ENCODE data around the gene ZNF407. TPM values are rescaled to one million over a fixed set of nuclear protein-coding genes. Genes with fewer than 3 reads are reported as not detected.

The ZNF407 gene
- total RNA-seq, 1 donor from 2014 or later = 14.7 TPM

DNA sequence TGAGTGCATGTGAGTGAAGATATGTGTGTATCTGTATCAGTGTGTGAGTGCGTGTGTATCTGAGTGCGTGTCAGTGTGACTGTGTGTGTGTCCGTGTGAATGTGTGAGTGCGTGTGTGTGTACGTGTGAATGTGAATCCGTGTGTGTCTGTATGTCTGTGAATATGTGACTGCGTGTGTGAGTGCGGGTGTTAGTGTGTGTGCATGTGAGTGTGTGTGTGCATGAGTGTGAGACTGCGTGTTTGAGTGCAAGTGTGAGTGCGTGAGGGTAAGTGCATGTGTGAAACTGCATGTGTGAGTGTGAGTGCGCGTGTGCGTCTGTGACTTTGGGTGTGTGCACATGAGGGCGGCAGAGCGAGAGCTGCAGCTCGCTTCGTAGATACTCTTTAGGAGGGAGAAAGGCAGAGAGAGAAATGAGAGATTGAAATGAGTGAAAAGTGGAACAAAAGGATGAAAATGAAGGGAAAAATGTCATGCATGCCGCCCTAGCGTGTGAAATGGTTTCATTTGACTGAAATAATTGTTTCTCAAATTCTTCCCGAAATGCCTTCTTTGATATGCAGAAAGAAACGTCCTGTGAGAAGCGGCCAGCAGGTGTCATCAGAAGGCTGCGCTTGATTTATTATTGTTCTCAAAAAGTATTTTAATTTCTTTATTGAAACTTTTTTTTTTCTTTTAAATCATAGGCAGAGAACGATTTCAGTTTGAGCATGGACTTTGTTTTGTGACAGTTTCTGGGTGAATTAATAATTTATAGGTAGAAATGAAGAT, 25.6 kb downstream of the ZNF407 start:
- no peak overlapping the region for H3K27ac Mint-ChIP-seq
- no peaks in the 10 kb centered on the region for H3K27me3 Mint-ChIP-seq
- TF ChIP-seq, protein P1, sequence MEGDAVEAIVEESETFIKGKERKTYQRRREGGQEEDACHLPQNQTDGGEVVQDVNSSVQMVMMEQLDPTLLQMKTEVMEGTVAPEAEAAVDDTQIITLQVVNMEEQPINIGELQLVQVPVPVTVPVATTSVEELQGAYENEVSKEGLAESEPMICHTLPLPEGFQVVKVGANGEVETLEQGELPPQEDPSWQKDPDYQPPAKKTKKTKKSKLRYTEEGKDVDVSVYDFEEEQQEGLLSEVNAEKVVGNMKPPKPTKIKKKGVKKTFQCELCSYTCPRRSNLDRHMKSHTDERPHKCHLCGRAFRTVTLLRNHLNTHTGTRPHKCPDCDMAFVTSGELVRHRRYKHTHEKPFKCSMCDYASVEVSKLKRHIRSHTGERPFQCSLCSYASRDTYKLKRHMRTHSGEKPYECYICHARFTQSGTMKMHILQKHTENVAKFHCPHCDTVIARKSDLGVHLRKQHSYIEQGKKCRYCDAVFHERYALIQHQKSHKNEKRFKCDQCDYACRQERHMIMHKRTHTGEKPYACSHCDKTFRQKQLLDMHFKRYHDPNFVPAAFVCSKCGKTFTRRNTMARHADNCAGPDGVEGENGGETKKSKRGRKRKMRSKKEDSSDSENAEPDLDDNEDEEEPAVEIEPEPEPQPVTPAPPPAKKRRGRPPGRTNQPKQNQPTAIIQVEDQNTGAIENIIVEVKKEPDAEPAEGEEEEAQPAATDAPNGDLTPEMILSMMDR (conservative IDR thresholded peaks at IDR 0.05) = peak; percentile 75
- DNase-seq (ENCODE audit: extremely low spot score, unreplicated experiment) = no peak
- no peaks in the 10 kb centered on the region for H3K9me3 Mint-ChIP-seq
- H3K4me1 Mint-ChIP-seq (ENCODE audit: unreplicated experiment) = peaks cover 8% of the 10 kb centered on the region
- H3K36me3 Mint-ChIP-seq = no peaks in the 10 kb centered on the region
- H3K4me3 Mint-ChIP-seq = no peak overlapping the region

DNA sequence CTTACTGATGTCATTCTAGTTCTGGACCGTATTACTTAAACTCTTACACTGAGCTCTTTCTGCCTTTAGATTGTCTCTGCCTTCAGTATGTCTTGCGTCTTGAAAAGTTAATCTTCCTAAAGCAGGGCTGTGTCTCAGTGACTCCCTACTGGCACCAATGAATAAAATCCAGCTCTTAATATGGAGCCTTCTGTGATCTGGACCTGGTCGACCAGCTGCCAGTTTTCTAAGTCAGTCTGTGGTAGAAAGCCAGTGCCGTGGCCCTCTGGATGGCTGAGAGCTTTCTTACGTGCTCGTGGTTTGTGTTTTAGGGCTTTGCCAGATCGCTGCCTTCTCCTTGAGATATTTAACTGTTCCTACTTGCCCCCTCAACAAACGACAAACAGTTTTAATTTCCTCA, 26.8 kb downstream of the ZNF407 start:
- H3K27me3 Mint-ChIP-seq = no peaks in the 10 kb centered on the region
- H3K4me1 Mint-ChIP-seq (ENCODE audit: unreplicated experiment) = peaks cover 8% of the 10 kb centered on the region
- DNase-seq (ENCODE audit: extremely low spot score, unreplicated experiment) = no peak
- H3K27ac Mint-ChIP-seq = no peak overlapping the region
- no peak overlapping the region for H3K4me3 Mint-ChIP-seq
- H3K9me3 Mint-ChIP-seq = no peaks in the 10 kb centered on the region
- H3K36me3 Mint-ChIP-seq = no peaks in the 10 kb centered on the region
- TF ChIP-seq, protein P1 (conservative IDR thresholded peaks at IDR 0.05) = no peak

DNA sequence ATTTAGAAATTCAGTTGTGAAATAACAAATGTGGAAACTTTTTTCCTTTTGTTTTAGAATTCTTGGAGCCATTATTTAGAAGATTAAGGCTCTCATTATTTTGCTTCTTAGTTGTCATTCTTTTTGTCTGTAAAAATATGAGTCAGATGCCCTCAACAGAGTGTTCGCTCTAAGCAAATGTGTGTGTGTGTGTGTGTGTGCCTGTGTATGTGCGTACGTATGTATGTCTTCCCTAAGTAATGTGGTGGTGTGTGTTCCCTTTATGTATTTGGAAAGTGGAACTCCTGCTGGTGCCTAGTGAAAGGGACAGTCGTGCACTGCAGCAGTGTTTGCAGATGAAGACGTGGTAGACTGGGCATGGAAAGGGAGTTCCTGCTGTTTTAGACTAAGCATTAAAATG, 27.5 kb downstream of the ZNF407 start:
- no peak for DNase-seq (ENCODE audit: extremely low spot score, unreplicated experiment)
- H3K4me1 Mint-ChIP-seq (ENCODE audit: unreplicated experiment) = peaks cover 8% of the 10 kb centered on the region
- H3K36me3 Mint-ChIP-seq = no peaks in the 10 kb centered on the region
- H3K9me3 Mint-ChIP-seq = no peaks in the 10 kb centered on the region
- H3K4me3 Mint-ChIP-seq = no peak overlapping the region
- no peaks in the 10 kb centered on the region for H3K27me3 Mint-ChIP-seq
- TF ChIP-seq, protein P1 (conservative IDR thresholded peaks at IDR 0.05) = no peak
- no peak overlapping the region for H3K27ac Mint-ChIP-seq

DNA sequence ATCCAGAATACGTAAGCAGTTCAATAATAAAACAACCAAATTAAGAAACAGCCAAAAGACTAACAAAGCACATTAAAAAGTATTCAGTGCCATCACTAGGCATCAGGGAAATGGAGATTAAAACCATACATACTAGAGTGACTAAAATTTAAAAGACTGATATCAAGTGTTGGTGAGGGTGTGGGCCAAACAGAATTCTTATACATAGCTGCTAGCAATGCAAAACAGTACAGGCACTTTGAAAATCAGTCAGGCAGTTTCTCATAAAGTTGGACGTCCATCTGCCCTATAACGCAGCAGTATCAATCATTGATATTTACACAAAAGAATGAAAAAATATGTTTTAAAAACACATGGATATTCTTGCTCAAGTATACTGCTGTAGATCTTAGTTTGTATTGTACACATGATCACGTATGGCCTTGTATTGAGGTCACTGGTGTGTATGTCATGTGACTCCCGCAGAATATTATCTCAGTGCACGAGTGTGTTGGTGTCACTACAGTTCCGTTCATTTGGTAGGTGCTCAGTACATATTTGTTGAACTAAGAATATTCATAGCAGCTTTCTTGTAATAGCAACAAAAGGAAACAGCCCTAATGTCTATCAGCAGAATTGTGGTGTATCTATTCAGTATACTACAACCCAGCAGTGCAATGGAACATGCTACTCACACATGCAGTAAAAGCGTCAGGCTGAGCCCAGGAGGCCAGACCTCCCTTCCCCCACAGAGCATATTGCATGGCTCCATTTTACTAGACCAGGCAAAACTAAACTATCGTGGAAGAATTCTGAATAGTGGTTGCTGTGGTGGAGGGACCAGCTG, 28.6 kb downstream of the ZNF407 start:
- Mint-ChIP-seq H3K27me3 (no peaks in the 10 kb centered on the region), H3K27ac (no peak overlapping the region), H3K4me1 (ENCODE audit: unreplicated experiment) (peaks cover 17% of the 10 kb centered on the region), H3K9me3 (no peaks in the 10 kb centered on the region), H3K36me3 (no peaks in the 10 kb centered on the region), H3K4me3 (no peak overlapping the region)
- no peak for DNase-seq (ENCODE audit: extremely low spot score, unreplicated experiment)
- TF ChIP-seq, protein P1 (conservative IDR thresholded peaks at IDR 0.05) = no peak

DNA sequence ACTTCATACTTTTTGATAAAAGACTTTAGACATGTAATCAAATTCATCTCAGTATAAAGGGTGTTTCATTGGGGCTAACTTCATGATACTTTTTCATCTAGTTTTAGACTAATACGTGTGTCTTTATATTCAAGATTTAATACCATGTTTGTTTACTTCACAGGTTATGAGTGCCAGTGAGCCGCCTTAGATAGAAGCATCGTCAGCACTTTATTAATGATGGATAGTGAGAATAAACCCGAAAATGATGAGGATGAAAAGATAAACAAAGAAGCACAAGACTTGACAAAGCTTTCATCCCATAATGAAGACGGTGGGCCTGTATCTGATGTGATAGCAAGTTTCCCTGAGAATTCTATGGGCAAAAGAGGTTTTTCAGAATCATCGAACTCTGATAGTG, 33.1 kb downstream of the ZNF407 start:
- TF ChIP-seq, protein P1 (conservative IDR thresholded peaks at IDR 0.05) = no peak

More for the DNA sequence above, 33.1 kb downstream of the ZNF407 start:
- no peaks in the 10 kb centered on the region for H3K27me3 Mint-ChIP-seq
- H3K4me1 Mint-ChIP-seq (ENCODE audit: unreplicated experiment) = peaks cover 36% of the 10 kb centered on the region
- peaks cover 29% of the 10 kb centered on the region for H3K36me3 Mint-ChIP-seq
- no peak overlapping the region for H3K4me3 Mint-ChIP-seq
- H3K27ac Mint-ChIP-seq = no peak overlapping the region
- DNase-seq (ENCODE audit: extremely low spot score, unreplicated experiment) = no peak
- H3K9me3 Mint-ChIP-seq = no peaks in the 10 kb centered on the region

Data from type B pancreatic cell (in vitro differentiated cells).